Stimulated activated CD8-positive, alpha-beta memory T cell treated with anti-CD3 and anti-CD28 coated beads, Interleukin-12 subunit alpha, Interleukin-12 subunit beta, amount 100 ng/mL, for 4 hours (primary cell): ENCODE results near the gene EGLN1.

Source experiments
- DNase-seq: peaks from one replicate; pipeline ENCODE4 v3.0.0-alpha.2; 2020; ENCODE audit warnings: low read depth

EGLN1 gene

GRCh38 chr1:231324660-231325059 lies 97.4 kb downstream of the EGLN1 start:
- DNase-seq, result no peak

GRCh38 chr1:231322880-231323530 lies 99.1 kb downstream of the EGLN1 start:
- DNase-seq, result no peak

GRCh38 chr1:231319080-231319479 lies 103.0 kb downstream of the EGLN1 start:
- DNase-seq, result no peak

GRCh38 chr1:231318568-231318967 lies 103.5 kb downstream of the EGLN1 start:
- no peak for DNase-seq

GRCh38 chr1:231318015-231318355 lies 104.1 kb downstream of the EGLN1 start:
- DNase-seq, result no peak

- no peak for DNase-seq
Observed at GRCh38 chr1:231317306-231318014, 104.6 kb downstream of the EGLN1 start.

- no peak for DNase-seq
Observed at GRCh38 chr1:231315887-231316286, 106.2 kb downstream of the EGLN1 start.
